ENCODE data around the gene PPP2R1A.

DNA sequence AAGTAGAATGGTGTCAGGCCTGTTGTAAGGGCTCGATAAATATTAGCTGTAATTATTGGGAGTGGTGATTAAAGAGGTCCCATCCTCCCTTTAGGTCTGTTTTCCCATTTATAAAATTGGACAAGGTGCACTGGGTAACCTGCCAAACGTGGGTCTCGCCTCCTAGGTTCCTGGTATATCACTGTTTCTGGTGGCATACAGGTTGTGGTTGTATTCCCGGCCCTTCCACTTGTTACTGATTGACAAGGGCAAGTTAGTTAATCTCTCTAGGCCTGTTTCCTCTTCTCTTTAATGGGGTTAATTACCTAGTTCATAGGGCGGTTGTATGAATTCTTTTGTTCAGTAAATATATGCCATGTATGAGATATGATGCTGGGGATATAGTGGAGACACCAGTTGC, 1.5 kb downstream of the PPP2R1A start:
- TF ChIP-seq JUND (IDR thresholded peaks at IDR 0.05) (no peak), YY1 (IDR thresholded peaks at IDR 0.05; ENCODE audit: extremely low read depth, insufficient replicate concordance, low read depth, low read length) (no peak), EZH2 (IDR thresholded peaks at IDR 0.05) (no peak), POLR2A (IDR thresholded peaks at IDR 0.05; ENCODE audit: borderline replicate concordance, extremely low read depth, insufficient read depth, insufficient read length) (no peak), EZH2phosphoT487 (IDR thresholded peaks at IDR 0.05; ENCODE audit: borderline replicate concordance) (no peak), POLR2AphosphoS5 (IDR thresholded peaks at IDR 0.05; ENCODE audit: low read depth, low read length) (no peak), EGR1 (IDR thresholded peaks at IDR 0.05; ENCODE audit: low read depth) (no peak)
- TF ChIP-seq, protein P1, sequence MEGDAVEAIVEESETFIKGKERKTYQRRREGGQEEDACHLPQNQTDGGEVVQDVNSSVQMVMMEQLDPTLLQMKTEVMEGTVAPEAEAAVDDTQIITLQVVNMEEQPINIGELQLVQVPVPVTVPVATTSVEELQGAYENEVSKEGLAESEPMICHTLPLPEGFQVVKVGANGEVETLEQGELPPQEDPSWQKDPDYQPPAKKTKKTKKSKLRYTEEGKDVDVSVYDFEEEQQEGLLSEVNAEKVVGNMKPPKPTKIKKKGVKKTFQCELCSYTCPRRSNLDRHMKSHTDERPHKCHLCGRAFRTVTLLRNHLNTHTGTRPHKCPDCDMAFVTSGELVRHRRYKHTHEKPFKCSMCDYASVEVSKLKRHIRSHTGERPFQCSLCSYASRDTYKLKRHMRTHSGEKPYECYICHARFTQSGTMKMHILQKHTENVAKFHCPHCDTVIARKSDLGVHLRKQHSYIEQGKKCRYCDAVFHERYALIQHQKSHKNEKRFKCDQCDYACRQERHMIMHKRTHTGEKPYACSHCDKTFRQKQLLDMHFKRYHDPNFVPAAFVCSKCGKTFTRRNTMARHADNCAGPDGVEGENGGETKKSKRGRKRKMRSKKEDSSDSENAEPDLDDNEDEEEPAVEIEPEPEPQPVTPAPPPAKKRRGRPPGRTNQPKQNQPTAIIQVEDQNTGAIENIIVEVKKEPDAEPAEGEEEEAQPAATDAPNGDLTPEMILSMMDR (IDR thresholded peaks at IDR 0.05 in 2 of 3, conservative IDR thresholded peaks at IDR 0.05 in 1 of 3; ENCODE audit: borderline replicate concordance in 1 of 3, insufficient read depth in 1 of 3, low read depth in 2 of 3, low read length in 2 of 3): no peak
- TF ChIP-seq, protein P2, sequence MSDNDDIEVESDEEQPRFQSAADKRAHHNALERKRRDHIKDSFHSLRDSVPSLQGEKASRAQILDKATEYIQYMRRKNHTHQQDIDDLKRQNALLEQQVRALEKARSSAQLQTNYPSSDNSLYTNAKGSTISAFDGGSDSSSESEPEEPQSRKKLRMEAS (IDR thresholded peaks at IDR 0.05): no peak
- TF ChIP-seq, protein P3, sequence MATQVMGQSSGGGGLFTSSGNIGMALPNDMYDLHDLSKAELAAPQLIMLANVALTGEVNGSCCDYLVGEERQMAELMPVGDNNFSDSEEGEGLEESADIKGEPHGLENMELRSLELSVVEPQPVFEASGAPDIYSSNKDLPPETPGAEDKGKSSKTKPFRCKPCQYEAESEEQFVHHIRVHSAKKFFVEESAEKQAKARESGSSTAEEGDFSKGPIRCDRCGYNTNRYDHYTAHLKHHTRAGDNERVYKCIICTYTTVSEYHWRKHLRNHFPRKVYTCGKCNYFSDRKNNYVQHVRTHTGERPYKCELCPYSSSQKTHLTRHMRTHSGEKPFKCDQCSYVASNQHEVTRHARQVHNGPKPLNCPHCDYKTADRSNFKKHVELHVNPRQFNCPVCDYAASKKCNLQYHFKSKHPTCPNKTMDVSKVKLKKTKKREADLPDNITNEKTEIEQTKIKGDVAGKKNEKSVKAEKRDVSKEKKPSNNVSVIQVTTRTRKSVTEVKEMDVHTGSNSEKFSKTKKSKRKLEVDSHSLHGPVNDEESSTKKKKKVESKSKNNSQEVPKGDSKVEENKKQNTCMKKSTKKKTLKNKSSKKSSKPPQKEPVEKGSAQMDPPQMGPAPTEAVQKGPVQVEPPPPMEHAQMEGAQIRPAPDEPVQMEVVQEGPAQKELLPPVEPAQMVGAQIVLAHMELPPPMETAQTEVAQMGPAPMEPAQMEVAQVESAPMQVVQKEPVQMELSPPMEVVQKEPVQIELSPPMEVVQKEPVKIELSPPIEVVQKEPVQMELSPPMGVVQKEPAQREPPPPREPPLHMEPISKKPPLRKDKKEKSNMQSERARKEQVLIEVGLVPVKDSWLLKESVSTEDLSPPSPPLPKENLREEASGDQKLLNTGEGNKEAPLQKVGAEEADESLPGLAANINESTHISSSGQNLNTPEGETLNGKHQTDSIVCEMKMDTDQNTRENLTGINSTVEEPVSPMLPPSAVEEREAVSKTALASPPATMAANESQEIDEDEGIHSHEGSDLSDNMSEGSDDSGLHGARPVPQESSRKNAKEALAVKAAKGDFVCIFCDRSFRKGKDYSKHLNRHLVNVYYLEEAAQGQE (IDR thresholded peaks at IDR 0.05; ENCODE audit: low read depth): no peak
